Thyroid gland (tissue), 4 donors: Measurements from ENCODE around the gene SVEP1. TPM values are rescaled to one million over a fixed set of nuclear protein-coding genes. Genes with fewer than 3 reads are reported as not detected.
"Not testable (repeated sequence)": the region's sequence is repeated elsewhere in the genome, so short reads cannot be mapped to it uniquely, and the experiment has no call there.

Source experiments
- DNase-seq, 2 donors: peaks; one replicate each; pipeline ENCODE4 v3.0.0-alpha.2; 2019
- H3K27ac ChIP-seq, 3 donors: fragments of 200-600 bp; sonication (generic); 1 replicate in 2 of 3; 2 replicates in 1 of 3; pipeline ENCODE4 v1.5.1; 2016 to 2019; ENCODE audit warnings: mild to moderate bottlenecking in 1 of 3, moderate library complexity in 1 of 3
- H3K27me3 ChIP-seq: fragments of 200-600 bp; sonication (generic); one replicate; pipeline ENCODE4 v1.5.1; 2019
- H3K36me3 ChIP-seq, 2 donors: fragments of 200-600 bp; sonication (generic); one replicate each; pipeline ENCODE4 v1.5.1; 2016 to 2019
- H3K4me1 ChIP-seq, 2 donors: fragments of 200-600 bp; sonication (generic); one replicate each; pipeline ENCODE4 v1.5.1; 2017 to 2019
- H3K4me3 ChIP-seq, 3 donors: fragments of 200-600 bp; sonication (generic); replicated peaks in 1 of 3; 1 replicate in 2 of 3; 2 replicates in 1 of 3; pipeline ENCODE4 v1.5.1; 2016; ENCODE audit warnings: mild to moderate bottlenecking in 1 of 3
- H3K9me3 ChIP-seq: fragments of 200-600 bp; sonication (generic); one replicate; pipeline ENCODE4 v1.5.1; 2017
- CTCF ChIP-seq, 6 experiments: fragments of 200-600 bp in 3 of 6; fragments of 450-650 bp in 3 of 6; sonication (generic) in 3 of 6; IDR thresholded peaks; one replicate each; pipeline ENCODE4 v1.5.1; 2016 to 2019; ENCODE audit warnings: antibody characterized with exemption in 6 of 6, mild to moderate bottlenecking in 2 of 6, inconsistent platforms in 1 of 6, moderate library complexity in 1 of 6
- POLR2A ChIP-seq, 2 donors: fragments of 450-650 bp; IDR thresholded peaks; one replicate each; pipeline ENCODE4 v1.6.1; 2017; ENCODE audit warnings: antibody characterized with exemption in 2 of 2, mild to moderate bottlenecking in 2 of 2, moderate library complexity in 1 of 2
- WGBS, 2 donors: methylation state at CpG; one replicate each; pipeline ENCODE4 v1.1.5; 2017; 5-methylcytosine and 5-hydroxymethylcytosine counted together
- intact Hi-C: fragments of 100-400 bp; cut with DNase I; formaldehyde crosslinking; loops from one replicate; pipeline ENCODE4 v1.15.1; 2023
- total RNA-seq, 4 donors: library from RNA; depleted of rRNA; stranded (reverse); fragments of >200 nt; gene quantifications; one replicate each; pipeline ENCODE4 v1.2.3, GENCODE V29; 2016

Gene SVEP1
- total RNA-seq, 4 donors from 2014 or later = 14.1 to 55.5 (median 31.9) TPM

GRCh38 chr9:110541950-110542349, 37.6 kb downstream of the SVEP1 start:
- Histone ChIP-seq H3K4me1 (peaks cover 0 to 9% of the 10 kb centered on the region in 2 donors), H3K4me3 (no peak overlapping the region), H3K9me3 (no peaks in the 10 kb centered on the region), H3K36me3 (no peaks in the 10 kb centered on the region), H3K27me3 (no peaks in the 10 kb centered on the region), H3K27ac (no peak overlapping the region)
- no peak for TF ChIP-seq CTCF (IDR thresholded peaks at IDR 0.05)
- TF ChIP-seq POLR2A (IDR thresholded peaks at IDR 0.05) = no peak
- DNase-seq = no peak
- WGBS, 2 donors = 80 to 86% methylated on average over 2 of the region's 2 CpGs
- intact Hi-C loops = no loop called here

- Histone ChIP-seq H3K36me3 (no peaks in the 10 kb centered on the region), H3K9me3 (no peaks in the 10 kb centered on the region), H3K4me3 (no peak overlapping the region), H3K4me1 (peaks cover 0 to 5% of the 10 kb centered on the region in 2 donors), H3K27me3 (no peaks in the 10 kb centered on the region), H3K27ac (no peak overlapping the region)
- intact Hi-C loops = no loop called here
- DNase-seq = no peak
- TF ChIP-seq POLR2A (IDR thresholded peaks at IDR 0.05) = no peak
- no peak for TF ChIP-seq CTCF (IDR thresholded peaks at IDR 0.05)
- WGBS, 2 donors = 78 to 81% methylated on average over 2 of the region's 2 CpGs
Measured at GRCh38 chr9:110538647-110539041, 40.9 kb downstream of the SVEP1 start.

- Histone ChIP-seq H3K9me3 (no peaks in the 10 kb centered on the region), H3K4me1 (no peaks in the 10 kb centered on the region), H3K27ac (no peak overlapping the region), H3K4me3 (no peak overlapping the region), H3K27me3 (no peaks in the 10 kb centered on the region), H3K36me3 (no peaks in the 10 kb centered on the region)
- no peak for TF ChIP-seq CTCF (IDR thresholded peaks at IDR 0.05)
- TF ChIP-seq POLR2A (IDR thresholded peaks at IDR 0.05) = no peak
- no peak for DNase-seq
- WGBS, 2 donors = 30 to 36% methylated on average over 4 of the region's 4 CpGs
- intact Hi-C loops = no loop called here
Measured at GRCh38 chr9:110537841-110538646, 41.5 kb downstream of the SVEP1 start.

- no peak overlapping the region for H3K4me3 ChIP-seq
- WGBS, 2 donors = 69 to 78% methylated on average over 4 of the region's 4 CpGs
- no peak for DNase-seq
- H3K27ac ChIP-seq = no peak overlapping the region
- no peaks in the 10 kb centered on the region for H3K4me1 ChIP-seq
- TF ChIP-seq POLR2A (IDR thresholded peaks at IDR 0.05) (no peak), CTCF (IDR thresholded peaks at IDR 0.05) (no peak)
- no peaks in the 10 kb centered on the region for H3K36me3 ChIP-seq
- no peaks in the 10 kb centered on the region for H3K27me3 ChIP-seq
- no peaks in the 10 kb centered on the region for H3K9me3 ChIP-seq
- intact Hi-C loops = no loop called here
Measured at GRCh38 chr9:110536822-110537221, 42.7 kb downstream of the SVEP1 start.

GRCh38 chr9:110534162-110534561, 45.4 kb downstream of the SVEP1 start:
- H3K36me3 ChIP-seq, H3K27ac ChIP-seq, H3K4me1 ChIP-seq, DNase-seq, H3K4me3 ChIP-seq, H3K27me3 ChIP-seq, H3K9me3 ChIP-seq, intact Hi-C loops: not testable (repeated sequence)
- 88 to 91% methylated on average over 4 of the region's 4 CpGs for WGBS, 2 donors
